Measurements from ENCODE around the gene SNAPC5.

DNA sequence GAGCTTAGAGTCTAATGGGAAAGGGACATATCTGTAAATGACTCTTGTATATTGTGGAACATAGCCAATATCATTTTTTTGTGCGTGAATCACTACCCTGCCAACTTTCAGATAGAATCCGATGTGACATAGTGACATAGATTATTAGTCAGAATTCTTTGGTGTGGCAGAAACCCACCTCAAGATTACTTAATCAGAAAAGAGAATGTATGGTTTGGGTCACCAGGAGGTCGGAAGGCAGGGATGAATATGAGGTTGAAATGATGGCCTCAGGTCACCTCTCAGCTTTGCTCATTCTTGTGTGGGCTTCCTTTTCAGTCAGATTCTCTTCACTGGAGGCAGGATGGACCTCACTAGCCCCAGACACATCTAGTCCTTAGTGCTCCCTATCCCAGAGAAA lies 41.4 kb downstream of the SNAPC5 start:
- TF ChIP-seq ZNF224 (CRISPR knock-in tag; IDR thresholded peaks at IDR 0.05) (no peak), POLR2G (IDR thresholded peaks at IDR 0.05; ENCODE audit: low read depth, low read length) (no peak), MAFK (conservative IDR thresholded peaks at IDR 0.05 in 1 of 2, IDR thresholded peaks at IDR 0.05 in 1 of 2; ENCODE audit: low read length in 2 of 2) (no peak), SUZ12 (IDR thresholded peaks at IDR 0.05; ENCODE audit: low read depth, low read length) (no peak), TCF7L2 (IDR thresholded peaks at IDR 0.05; ENCODE audit: low read depth, low read length) (no peak), REXO4 (CRISPR knock-in tag; IDR thresholded peaks at IDR 0.05; ENCODE audit: borderline replicate concordance) (no peak), FOXJ3 (CRISPR knock-in tag; IDR thresholded peaks at IDR 0.05; ENCODE audit: borderline replicate concordance) (no peak), REST (IDR thresholded peaks at IDR 0.05; ENCODE audit: borderline replicate concordance in 1 of 2, low read depth in 1 of 2, low read length in 2 of 2) (no peak), MYNN (CRISPR knock-in tag; IDR thresholded peaks at IDR 0.05; ENCODE audit: low read depth) (no peak), ZNF619 (CRISPR knock-in tag; IDR thresholded peaks at IDR 0.05) (no peak), MTF1 (CRISPR knock-in tag; IDR thresholded peaks at IDR 0.05) (no peak), SIN3A (IDR thresholded peaks at IDR 0.05; ENCODE audit: borderline replicate concordance, low read depth, low read length) (no peak), FOXA1 (IDR thresholded peaks at IDR 0.05) (no peak), FOXA1 (CRISPR knock-in tag; IDR thresholded peaks at IDR 0.05) (no peak)
- TF ChIP-seq, protein P1, sequence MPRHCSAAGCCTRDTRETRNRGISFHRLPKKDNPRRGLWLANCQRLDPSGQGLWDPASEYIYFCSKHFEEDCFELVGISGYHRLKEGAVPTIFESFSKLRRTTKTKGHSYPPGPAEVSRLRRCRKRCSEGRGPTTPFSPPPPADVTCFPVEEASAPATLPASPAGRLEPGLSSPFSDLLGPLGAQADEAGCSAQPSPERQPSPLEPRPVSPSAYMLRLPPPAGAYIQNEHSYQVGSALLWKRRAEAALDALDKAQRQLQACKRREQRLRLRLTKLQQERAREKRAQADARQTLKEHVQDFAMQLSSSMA (CRISPR knock-in tag; IDR thresholded peaks at IDR 0.05) = no peak

Measured in HepG2 (cell line).